Measurements from ENCODE around the gene UBXN6. TPM values are rescaled to one million over a fixed set of nuclear protein-coding genes. Genes with fewer than 3 reads are reported as not detected.

UBXN6 gene
- total and polyA plus RNA-seq, 2 of the 8 experiments (the other 6 are each of a cell fraction or from before 2014, with no cell fraction given) = 28.0 to 43.8 TPM

DNA sequence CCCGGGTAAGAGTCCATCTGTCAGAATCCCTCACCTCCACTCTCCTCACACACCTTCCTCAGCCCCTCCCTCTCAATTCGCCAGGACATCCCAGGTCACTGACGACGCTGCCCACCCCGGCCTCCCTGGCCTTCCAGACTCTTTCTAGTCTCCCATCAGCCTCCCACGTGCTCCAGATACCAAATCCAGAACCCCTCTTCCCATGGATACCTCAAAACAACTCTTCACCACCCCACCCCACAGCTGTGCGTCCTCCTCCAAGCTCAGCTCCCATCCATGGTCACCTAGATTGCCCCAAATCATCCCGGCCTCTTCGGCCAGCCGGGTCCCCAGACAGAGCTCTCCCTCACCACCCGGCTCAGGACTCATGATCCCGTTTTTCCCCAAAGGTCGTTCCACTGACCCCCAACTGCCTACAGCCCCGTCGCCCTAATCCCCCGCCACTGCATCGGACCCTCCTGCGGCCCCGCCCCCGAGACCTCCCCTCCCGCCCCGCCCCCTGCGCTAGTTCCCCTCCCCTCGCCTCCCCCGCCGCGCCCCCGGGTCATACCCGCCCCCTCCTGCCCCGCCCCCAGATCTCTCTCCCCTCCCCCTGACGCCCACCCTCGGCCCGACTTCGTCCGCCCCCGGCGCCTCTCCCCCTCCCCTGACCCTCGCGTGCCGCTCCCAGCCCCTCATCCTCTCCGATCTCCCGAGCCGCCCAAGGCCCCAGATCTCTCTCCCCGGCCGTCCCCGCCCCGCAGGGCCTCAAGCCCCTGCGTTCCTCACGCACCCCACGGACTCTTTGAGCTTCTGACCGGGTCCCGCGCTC, 546 bp downstream of the UBXN6 start (continued):
- TF ChIP-seq SP1 (IDR thresholded peaks at IDR 0.05; ENCODE audit: low read depth, low read length) = no peak
- TF ChIP-seq TCF12 (IDR thresholded peaks at IDR 0.05; ENCODE audit: low read depth, low read length) = no peak
- TF ChIP-seq, protein P1, sequence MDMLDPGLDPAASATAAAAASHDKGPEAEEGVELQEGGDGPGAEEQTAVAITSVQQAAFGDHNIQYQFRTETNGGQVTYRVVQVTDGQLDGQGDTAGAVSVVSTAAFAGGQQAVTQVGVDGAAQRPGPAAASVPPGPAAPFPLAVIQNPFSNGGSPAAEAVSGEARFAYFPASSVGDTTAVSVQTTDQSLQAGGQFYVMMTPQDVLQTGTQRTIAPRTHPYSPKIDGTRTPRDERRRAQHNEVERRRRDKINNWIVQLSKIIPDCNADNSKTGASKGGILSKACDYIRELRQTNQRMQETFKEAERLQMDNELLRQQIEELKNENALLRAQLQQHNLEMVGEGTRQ (IDR thresholded peaks at IDR 0.05; ENCODE audit: low read length) = no peak
